Measurements from ENCODE around the gene AMDHD2. TPM values are rescaled to one million over a fixed set of nuclear protein-coding genes. Genes with fewer than 3 reads are reported as not detected.

AMDHD2 gene
- total and polyA plus RNA-seq, 2 experiments from 2014 or later, result 15.2 to 31.9 TPM

GRCh38 chr16:2493605-2494004, 26.6 kb upstream of the AMDHD2 start:
- no peaks in the 10 kb centered on the region for H4K20me1 ChIP-seq (ENCODE audit: insufficient read depth)
- TF ChIP-seq EZH2phosphoT487 (IDR thresholded peaks at IDR 0.05; ENCODE audit: insufficient read depth, low read depth), result no peak
- no peak for TF ChIP-seq EZH2 (IDR thresholded peaks at IDR 0.05; ENCODE audit: insufficient read depth, poor library complexity, severe bottlenecking)
- H3K4me3 ChIP-seq, result no peak overlapping the region
- H3K27me3 ChIP-seq (replicated peaks; ENCODE audit: insufficient read depth), result no peaks in the 10 kb centered on the region
- H3K36me3 ChIP-seq (ENCODE audit: low read depth), result no peaks in the 10 kb centered on the region
- peaks cover 29% of the 10 kb centered on the region; the same call in 1 of the 2 replicates for H3K79me2 ChIP-seq (ENCODE audit: insufficient read depth)
- H3F3A ChIP-seq (ENCODE audit: insufficient read depth), result no peaks in the 10 kb centered on the region
- WGBS, 2 experiments (ENCODE audit: low coverage in 1 of 2, low lambda C conversion rate in 2 of 2, missing lambda C conversion rate in 2 of 2), result 93 to 95% methylated on average over 6 of the region's 6 CpGs
- H3K4me1 ChIP-seq (ENCODE audit: insufficient read depth), result peaks cover 6% of the 10 kb centered on the region; the same call in 1 of the 2 replicates
- H2AFZ ChIP-seq, result no peak overlapping the region
- in situ Hi-C loops (cut with MboI), result no loop called here
- no peak overlapping the region for H3K4me2 ChIP-seq (ENCODE audit: unreplicated experiment)
- no peak overlapping the region for H3K9ac ChIP-seq
- no peaks in the 10 kb centered on the region for H3K9me2 ChIP-seq (ENCODE audit: insufficient read depth)
- DNase-seq, result no peak
- H3K27ac ChIP-seq, result no peak overlapping the region
- H3K9me3 ChIP-seq (ENCODE audit: low read depth), result no peaks in the 10 kb centered on the region

GRCh38 chr16:2494616-2495015, 25.6 kb upstream of the AMDHD2 start:
- no peak overlapping the region for H2AFZ ChIP-seq
- no peak overlapping the region for H3K4me3 ChIP-seq
- no peaks in the 10 kb centered on the region for H3F3A ChIP-seq (ENCODE audit: insufficient read depth)
- no peaks in the 10 kb centered on the region for H4K20me1 ChIP-seq (ENCODE audit: insufficient read depth)
- no peak overlapping the region for H3K9ac ChIP-seq
- no peaks in the 10 kb centered on the region for H3K9me3 ChIP-seq (ENCODE audit: low read depth)
- no peak for TF ChIP-seq EZH2phosphoT487 (IDR thresholded peaks at IDR 0.05; ENCODE audit: insufficient read depth, low read depth)
- in situ Hi-C loops (cut with MboI), result no loop called here
- H3K79me2 ChIP-seq (ENCODE audit: insufficient read depth), result peaks cover 20% of the 10 kb centered on the region; the same call in 1 of the 2 replicates
- H3K27ac ChIP-seq, result no peak overlapping the region
- H3K4me2 ChIP-seq (ENCODE audit: unreplicated experiment), result no peak overlapping the region
- WGBS, 2 experiments (ENCODE audit: low coverage in 1 of 2, low lambda C conversion rate in 2 of 2, missing lambda C conversion rate in 2 of 2), result 94 to 98% methylated on average over 5 of the region's 5 CpGs
- no peaks in the 10 kb centered on the region for H3K9me2 ChIP-seq (ENCODE audit: insufficient read depth)
- H3K4me1 ChIP-seq (ENCODE audit: insufficient read depth), result peaks cover 6% of the 10 kb centered on the region; the same call in 1 of the 2 replicates
- no peaks in the 10 kb centered on the region for H3K36me3 ChIP-seq (ENCODE audit: low read depth)
- no peaks in the 10 kb centered on the region for H3K27me3 ChIP-seq (replicated peaks; ENCODE audit: insufficient read depth)
- no peak for DNase-seq

DNA sequence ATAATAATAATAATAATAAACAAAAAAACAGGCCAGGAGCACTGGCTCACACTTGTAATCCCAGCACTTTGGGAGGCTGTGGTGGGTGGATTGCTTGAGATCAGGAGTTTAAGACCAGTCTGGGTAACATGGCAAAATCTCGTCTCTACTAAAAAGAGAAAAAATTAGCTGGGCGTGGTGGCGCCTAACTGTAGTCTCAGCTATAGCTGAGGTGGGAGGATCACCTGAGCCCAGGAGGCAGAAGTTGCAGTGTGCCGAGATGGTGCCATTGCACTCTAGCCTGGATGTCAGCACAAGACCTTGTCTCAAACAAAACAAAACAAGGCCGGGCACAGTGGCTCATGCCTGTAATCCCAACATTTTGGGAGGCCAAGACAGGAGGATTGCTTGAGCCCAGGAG, 25.1 kb upstream of the AMDHD2 start:
- DNase-seq, result no peak

GRCh38 chr16:2496223-2497115, 23.7 kb upstream of the AMDHD2 start:
- no peak overlapping the region for H3K4me2 ChIP-seq (ENCODE audit: unreplicated experiment)
- H3K79me2 ChIP-seq (ENCODE audit: insufficient read depth), result peaks cover 2% of the 10 kb centered on the region; the same call in 1 of the 2 replicates
- no peaks in the 10 kb centered on the region for H4K20me1 ChIP-seq (ENCODE audit: insufficient read depth)
- H3K4me3 ChIP-seq, result no peak overlapping the region
- DNase-seq, result no peak
- no peak overlapping the region for H3K27ac ChIP-seq
- 93 to 95% methylated on average over 58 to 62 of the region's 62 CpGs for WGBS, 2 experiments (ENCODE audit: low coverage in 1 of 2, low lambda C conversion rate in 2 of 2, missing lambda C conversion rate in 2 of 2)
- H3F3A ChIP-seq (ENCODE audit: insufficient read depth), result no peaks in the 10 kb centered on the region
- no peak for TF ChIP-seq EZH2 (IDR thresholded peaks at IDR 0.05; ENCODE audit: insufficient read depth, poor library complexity, severe bottlenecking)
- no peak for TF ChIP-seq EZH2phosphoT487 (IDR thresholded peaks at IDR 0.05; ENCODE audit: insufficient read depth, low read depth)
- H3K9ac ChIP-seq, result no peak overlapping the region
- in situ Hi-C loops (cut with MboI), result no loop called here
- no peaks in the 10 kb centered on the region for H3K9me3 ChIP-seq (ENCODE audit: low read depth)
- H3K36me3 ChIP-seq (ENCODE audit: low read depth), result no peaks in the 10 kb centered on the region
- peaks cover 6% of the 10 kb centered on the region; the same call in 1 of the 2 replicates for H3K4me1 ChIP-seq (ENCODE audit: insufficient read depth)
- H3K27me3 ChIP-seq (replicated peaks; ENCODE audit: insufficient read depth), result no peaks in the 10 kb centered on the region
- H2AFZ ChIP-seq, result no peak overlapping the region
- H3K9me2 ChIP-seq (ENCODE audit: insufficient read depth), result no peaks in the 10 kb centered on the region

More for the DNA sequence above, 25.1 kb upstream of the AMDHD2 start:
- Histone ChIP-seq H3K9me2 (ENCODE audit: insufficient read depth) (no peaks in the 10 kb centered on the region), H2AFZ (no peak overlapping the region), H3K4me3 (no peak overlapping the region), H3K9me3 (ENCODE audit: low read depth) (no peaks in the 10 kb centered on the region), H4K20me1 (ENCODE audit: insufficient read depth) (no peaks in the 10 kb centered on the region), H3K4me2 (ENCODE audit: unreplicated experiment) (no peak overlapping the region), H3K27me3 (replicated peaks; ENCODE audit: insufficient read depth) (no peaks in the 10 kb centered on the region), H3K4me1 (ENCODE audit: insufficient read depth) (peaks cover 6% of the 10 kb centered on the region; the same call in 1 of the 2 replicates), H3K27ac (no peak overlapping the region), H3F3A (ENCODE audit: insufficient read depth) (no peaks in the 10 kb centered on the region), H3K9ac (no peak overlapping the region), H3K79me2 (ENCODE audit: insufficient read depth) (peaks cover 15% of the 10 kb centered on the region; the same call in 1 of the 2 replicates), H3K36me3 (ENCODE audit: low read depth) (no peaks in the 10 kb centered on the region)
- 99% methylated on average over 5 of the region's 5 CpGs for WGBS, 2 experiments (ENCODE audit: low coverage in 1 of 2, low lambda C conversion rate in 2 of 2, missing lambda C conversion rate in 2 of 2)
- in situ Hi-C loops (cut with MboI), result no loop called here
- TF ChIP-seq EZH2 (IDR thresholded peaks at IDR 0.05; ENCODE audit: insufficient read depth, poor library complexity, severe bottlenecking), result no peak

Data from GM23248 (cell line).